Omental fat pad (tissue), 4 donors: ENCODE measurements around the gene CAMSAP1. TPM values are rescaled to one million over a fixed set of nuclear protein-coding genes. Genes with fewer than 3 reads are reported as not detected.
A peak's percentile ranks its signal among the peaks of the same experiment; 100 is the strongest.

ENCODE experiments used
- ATAC-seq: fragments of 150-250 bp; one replicate; pipeline ENCODE4 v1.9.1; 2016; ENCODE audit warnings: mild to moderate bottlenecking, moderate library complexity; ENCODE audit not compliant: low FRiP score
- DNase-seq: peaks from one replicate; pipeline ENCODE4 v3.0.0-alpha.2; 2019; ENCODE audit warnings: low spot score
- CTCF ChIP-seq, 3 donors: fragments of 450-650 bp; IDR thresholded peaks; one replicate each; pipeline ENCODE4 v1.5.1; 2016 to 2017; ENCODE audit warnings: antibody characterized with exemption in 3 of 3, mild to moderate bottlenecking in 3 of 3, moderate library complexity in 2 of 3
- total RNA-seq, 4 donors: library from RNA; depleted of rRNA; stranded (reverse); fragments of >200 nt; gene quantifications; one replicate each; pipeline ENCODE4 v1.1.0, GENCODE V29; 2016

Gene CAMSAP1
- total RNA-seq, 4 donors from 2014 or later: 22.3 to 52.5 (median 33.2) TPM

- no peak for TF ChIP-seq CTCF (IDR thresholded peaks at IDR 0.05)
- DNase-seq (no peak), ATAC-seq (no peak)
Observed at GRCh38 chr9:135865531-135865930, 41.8 kb downstream of the CAMSAP1 start.

DNA sequence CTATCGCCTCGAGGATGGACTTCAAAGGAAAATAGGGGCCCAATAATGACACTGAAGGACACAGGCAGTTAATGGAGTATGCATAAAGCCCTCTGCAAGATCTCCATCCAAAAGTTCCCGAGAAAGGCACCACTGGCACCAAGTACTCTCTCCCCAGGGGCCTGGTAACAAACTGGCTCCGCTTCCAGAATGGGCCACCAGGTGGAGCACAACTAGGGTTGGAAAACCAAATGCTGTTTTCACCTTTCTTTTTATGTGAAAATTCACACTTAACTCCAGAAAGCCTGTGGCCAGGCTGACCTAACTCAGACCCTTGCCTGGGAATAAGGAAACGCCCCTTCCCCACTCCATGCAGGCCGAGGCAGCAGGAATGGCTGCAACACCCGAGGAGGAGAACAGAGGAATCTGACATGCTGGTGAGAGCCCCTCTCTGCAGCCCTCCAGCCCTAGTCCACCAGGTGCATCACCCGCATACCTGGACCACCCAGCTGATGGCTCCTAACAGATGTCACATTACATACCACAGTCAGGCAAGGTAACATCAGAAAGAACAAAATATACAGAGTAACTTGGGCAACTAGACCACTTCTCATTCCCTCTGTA is 42.8 kb downstream of the CAMSAP1 start:
- DNase-seq (peak; percentile 87), ATAC-seq (no peak)
- TF ChIP-seq CTCF (IDR thresholded peaks at IDR 0.05): peak in 1 of 3 donors; percentile 40

DNA sequence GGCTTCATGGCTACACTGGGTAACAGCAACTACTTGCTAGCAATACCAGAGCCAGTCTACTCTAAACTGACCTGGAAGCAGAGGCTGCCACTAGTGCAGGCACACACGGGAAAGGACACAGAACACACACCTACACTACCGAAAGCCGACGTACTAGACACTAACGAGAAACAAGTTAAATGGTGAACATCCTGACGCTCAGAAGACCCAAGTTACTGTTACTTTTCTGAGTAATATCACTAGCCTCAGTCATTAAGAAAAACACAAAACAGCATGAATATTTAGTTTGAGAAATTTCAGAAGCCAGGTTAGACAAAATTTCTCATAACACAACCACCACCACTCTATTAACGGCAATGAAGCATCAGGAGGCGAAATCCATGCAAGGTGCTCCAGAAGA is 44.5 kb downstream of the CAMSAP1 start:
- no peak for TF ChIP-seq CTCF (IDR thresholded peaks at IDR 0.05)
- no peak for DNase-seq

GRCh38 chr9:135858491-135859185 is 48.7 kb downstream of the CAMSAP1 start:
- TF ChIP-seq CTCF (IDR thresholded peaks at IDR 0.05): no peak
- ATAC-seq (no peak), DNase-seq (no peak)

More for the DNA sequence above, 44.5 kb downstream of the CAMSAP1 start:
- ATAC-seq: no peak

DNA sequence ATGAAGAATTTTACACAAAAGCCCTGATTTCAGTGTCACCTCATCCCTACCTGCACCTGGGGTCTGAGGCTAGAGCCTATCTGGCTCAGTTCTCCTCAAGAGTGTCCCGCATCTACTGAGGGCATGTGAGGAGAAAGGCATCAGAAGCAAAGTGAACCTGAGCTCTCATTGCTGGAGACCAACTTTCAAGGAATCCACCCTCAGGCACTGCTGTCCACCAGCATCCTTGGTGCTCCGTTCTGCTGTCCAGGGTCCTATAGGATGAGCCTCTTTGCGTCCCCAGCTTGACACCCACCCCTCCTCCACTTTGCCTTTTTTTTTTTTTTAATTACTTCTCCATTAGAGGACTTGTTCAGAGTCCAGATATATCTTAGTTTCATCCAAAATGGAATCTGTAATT is 49.5 kb downstream of the CAMSAP1 start:
- no peak for ATAC-seq
- TF ChIP-seq CTCF (IDR thresholded peaks at IDR 0.05): no peak
- no peak for DNase-seq

- DNase-seq: no peak
- no peak for ATAC-seq
- no peak for TF ChIP-seq CTCF (IDR thresholded peaks at IDR 0.05)
Observed at GRCh38 chr9:135857371-135857786, 50.0 kb downstream of the CAMSAP1 start.

DNA sequence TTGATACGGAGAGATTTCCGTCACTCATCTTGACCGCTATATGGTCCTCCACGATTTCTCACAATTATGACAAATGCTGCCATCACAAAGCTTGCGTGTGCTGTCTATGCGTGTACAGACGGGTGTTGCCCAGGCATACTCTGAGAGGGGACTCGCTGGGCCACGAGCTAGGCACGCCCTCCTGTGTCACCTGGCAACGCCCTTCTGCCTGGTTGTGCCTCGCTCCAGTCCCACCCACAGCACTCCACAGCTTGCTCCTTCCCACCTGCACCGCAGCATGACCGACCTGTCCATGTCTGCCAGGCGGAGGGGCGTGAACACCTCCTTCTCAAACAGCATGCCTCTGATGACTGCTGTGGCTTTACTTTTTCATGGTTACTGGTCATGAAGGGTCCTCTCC is 55.6 kb downstream of the CAMSAP1 start:
- TF ChIP-seq CTCF (IDR thresholded peaks at IDR 0.05): no peak
- ATAC-seq: no peak

More for the DNA sequence above, 55.6 kb downstream of the CAMSAP1 start:
- no peak for DNase-seq
